ENCODE results near the gene GABRR2.
"Not testable (repeated sequence)": the region's sequence is repeated elsewhere in the genome, so short reads cannot be mapped to it uniquely, and the experiment has no call there.

Gene GABRR2

DNA sequence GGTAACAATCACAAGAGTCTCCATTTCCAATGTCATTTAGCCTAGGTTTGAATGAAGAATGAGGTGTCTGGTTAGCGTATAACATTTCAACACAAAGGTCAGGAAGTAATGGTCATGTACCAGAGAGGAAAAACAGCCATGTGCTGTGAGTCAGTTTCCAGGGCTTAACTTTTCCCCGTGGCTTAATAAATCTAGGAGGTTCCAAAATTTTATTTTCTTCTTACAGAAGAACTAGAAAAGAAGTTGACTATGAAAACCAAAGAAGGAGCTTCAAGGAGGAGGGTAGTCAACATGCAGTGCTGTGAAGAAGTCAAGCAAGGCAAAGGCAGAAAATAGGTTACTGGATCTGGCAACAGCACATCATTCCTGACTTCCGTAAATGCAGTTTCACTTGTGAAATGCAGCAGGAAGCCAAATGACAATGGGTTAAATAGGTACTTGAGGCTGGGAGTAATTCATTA is 8.4 kb upstream of the GABRR2 start:
- DNase-seq (ENCODE audit: low spot score), result no peak

DNA sequence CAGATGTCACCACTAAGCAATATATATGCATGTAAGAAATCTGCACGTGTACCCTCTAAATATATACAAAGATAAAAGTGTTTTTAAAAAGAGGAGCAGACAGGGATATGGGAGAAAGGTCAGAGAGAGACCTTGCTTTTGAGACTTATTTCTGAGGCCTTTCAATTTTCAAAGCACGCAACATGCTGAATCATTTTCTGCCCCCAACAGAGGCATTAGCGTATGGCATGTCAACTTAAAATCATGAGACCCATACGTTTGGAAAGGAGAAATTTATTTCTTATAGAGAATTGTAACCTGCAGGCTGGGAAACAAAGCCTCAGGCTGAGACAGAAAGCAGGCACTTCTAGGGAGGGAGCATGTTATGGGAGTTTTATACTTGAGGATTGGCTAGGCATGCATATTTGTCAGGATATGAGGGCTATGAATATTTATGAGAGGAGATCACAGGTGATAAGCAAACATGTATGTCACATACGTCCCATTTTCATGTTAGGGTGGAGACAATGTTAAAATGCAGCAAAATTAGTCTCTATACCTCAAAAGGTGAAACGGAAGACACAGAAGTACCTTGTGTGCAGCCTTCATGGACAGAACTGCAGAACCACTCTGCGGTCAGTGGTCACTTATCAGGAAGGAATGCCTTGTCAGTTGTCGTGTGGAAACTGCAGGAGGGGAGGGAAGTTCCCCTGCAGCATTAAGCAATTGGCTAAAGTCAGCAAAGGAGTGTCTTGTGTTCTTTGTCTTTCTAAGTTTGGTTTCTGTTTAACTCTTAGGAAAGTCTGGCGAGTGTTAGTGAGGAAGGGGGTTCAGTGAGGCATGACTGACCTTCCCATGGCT is 6.3 kb upstream of the GABRR2 start:
- DNase-seq (ENCODE audit: low spot score), result no peak

DNA sequence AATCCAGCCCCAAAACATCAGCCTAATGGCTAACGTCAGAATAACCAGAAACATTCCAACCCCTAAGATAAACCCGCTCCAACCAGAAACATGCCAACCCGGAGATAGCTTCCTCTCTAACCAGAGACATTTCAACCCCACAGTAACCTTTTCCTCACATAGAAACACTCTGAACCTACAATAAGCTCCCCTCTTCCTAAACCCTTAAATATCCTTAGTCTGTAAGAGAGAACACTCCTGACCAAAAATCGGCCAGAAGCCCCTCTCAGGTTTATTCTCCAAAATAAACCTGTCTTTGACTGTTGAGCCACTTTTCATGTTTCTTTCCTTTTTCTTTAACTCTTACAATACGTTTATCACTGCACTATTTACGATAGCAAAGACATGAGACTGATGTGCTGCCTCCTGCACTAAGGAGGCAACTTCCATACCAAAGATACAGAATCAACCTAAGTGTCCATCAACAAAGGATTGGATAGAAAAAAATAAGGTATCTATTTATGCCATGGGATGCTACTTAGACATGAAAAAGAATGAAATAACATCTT is 5.0 kb upstream of the GABRR2 start:
- DNase-seq (ENCODE audit: low spot score), result no peak

DNA sequence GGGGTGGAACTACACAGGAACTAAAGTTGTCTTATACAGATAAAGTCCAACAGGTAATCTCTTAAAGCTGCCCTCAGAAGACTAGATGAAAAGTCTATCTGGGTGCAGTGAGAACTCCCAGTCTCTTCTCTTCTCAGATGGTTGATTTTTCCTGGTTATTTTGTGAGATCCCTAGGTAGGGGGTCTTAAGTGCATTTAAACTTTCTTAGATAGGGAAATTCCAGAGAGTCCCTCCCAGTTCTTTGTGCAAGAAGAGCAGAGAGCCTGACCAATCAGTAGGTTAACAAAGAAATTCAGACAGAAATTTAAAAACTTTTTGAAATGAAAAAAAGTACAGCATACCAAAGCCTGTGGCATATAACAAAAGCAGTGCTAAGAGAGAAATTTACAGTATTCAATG is 2.0 kb upstream of the GABRR2 start:
- DNase-seq (ENCODE audit: low spot score), result no peak

DNA sequence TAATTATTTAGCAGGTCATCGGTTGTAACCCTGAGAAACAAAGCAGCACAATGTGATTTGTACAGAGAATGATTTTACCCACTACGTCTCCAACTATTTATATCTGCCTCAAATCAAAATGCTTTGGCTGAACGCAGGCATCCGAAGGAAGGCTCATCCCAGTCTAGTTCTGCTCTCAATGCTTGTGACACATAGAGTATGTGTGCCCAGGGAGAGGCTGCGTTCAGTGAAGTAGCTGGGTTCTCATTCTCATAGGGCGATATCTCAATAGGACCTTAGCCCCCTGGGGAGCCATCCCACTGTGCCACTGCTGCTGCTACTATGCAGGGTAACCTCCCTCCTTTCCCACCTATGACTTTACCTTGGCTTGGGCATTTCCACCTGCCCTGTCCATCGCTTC is 407 bp downstream of the GABRR2 start:
- no peak for DNase-seq (ENCODE audit: low spot score)

DNA sequence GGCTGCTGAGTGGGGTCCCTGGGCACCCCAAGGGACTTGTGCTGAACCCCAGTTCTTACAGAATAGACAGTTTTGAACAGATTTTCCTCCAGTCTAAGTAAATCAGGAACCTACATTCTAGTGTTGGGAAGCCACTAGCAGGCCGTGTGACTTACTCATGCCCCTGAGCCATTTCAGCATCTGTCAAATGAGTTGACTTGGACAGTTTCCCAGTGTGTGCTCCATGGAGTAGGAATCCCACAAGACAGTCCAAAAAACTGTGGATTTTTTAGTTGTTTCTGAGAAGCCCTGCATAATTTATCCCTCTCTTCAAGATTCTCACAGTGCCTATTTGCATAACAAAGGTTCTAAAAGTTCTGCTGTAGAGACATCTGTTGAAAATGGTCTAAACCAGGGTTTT is 2.1 kb downstream of the GABRR2 start:
- no peak for DNase-seq (ENCODE audit: low spot score)

DNA sequence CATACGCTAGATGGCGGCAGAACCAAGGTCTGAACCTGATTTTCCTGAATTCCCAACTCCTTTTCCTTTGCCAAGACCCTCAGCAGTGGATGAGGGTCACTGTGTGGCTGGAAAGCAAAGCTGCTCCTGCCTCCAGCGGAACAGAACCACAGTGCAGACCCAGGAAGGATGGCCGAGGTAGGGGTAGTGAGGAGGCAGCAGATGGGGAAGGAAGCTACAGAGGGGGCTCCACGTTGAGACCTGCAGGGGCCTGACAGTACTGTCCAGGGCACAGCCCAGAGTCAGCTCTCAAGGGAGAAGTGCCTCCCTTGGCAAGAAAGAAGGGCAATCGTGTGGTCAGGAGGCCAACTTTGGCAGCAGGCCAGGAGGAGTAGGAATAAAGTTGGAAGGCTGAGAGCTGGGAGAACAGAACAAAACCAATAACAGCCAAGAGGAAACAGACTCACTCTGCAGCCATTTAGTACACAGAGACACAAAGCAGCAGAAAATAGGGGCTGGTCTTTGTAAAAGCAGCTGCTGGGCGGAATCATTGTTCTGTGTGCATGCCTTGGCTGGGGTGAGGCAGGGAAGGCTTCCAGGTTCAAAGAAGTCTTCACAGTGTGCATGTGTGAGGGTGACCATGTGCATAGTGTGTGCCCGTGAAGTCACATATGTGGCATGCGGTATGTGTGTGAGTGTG is 3.1 kb downstream of the GABRR2 start:
- DNase-seq (ENCODE audit: low spot score), result no peak

DNA sequence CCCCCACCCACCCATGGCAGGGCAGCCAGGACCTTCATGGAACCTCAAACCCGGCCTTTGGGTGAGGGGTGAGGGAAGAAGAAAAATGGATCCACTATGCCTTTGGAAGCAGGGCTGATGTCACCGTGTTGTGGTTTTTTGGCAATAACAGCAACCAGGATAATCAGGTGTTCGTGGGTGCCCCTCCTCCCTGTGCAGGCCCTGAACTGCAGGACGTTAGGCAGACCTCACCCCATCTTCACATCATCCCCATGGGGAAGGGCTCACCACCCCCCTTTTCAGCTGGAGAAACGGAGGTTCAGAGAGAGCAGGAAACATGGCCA is 3.6 kb downstream of the GABRR2 start:
- no peak for DNase-seq (ENCODE audit: low spot score)

DNA sequence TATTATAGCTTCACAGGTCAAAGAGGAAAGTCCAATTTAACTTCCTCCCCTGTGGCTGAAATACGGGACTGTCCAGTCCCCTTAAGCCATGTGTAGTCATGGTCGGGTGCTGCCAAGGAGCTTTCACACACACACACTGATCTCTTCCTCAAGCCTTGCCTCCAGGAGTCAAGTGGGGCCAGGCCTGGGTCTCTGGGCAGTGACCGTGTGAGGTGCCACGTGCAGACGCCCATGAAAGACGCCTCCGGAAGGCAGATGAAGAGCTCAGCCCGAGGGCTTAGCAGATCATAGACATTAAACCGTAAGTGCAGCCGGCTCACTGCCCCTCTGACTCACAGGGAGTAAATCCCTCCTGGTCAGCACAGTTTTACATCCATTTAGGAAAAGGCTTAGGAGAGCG is 4.2 kb downstream of the GABRR2 start:
- DNase-seq (ENCODE audit: low spot score), result no peak

DNA sequence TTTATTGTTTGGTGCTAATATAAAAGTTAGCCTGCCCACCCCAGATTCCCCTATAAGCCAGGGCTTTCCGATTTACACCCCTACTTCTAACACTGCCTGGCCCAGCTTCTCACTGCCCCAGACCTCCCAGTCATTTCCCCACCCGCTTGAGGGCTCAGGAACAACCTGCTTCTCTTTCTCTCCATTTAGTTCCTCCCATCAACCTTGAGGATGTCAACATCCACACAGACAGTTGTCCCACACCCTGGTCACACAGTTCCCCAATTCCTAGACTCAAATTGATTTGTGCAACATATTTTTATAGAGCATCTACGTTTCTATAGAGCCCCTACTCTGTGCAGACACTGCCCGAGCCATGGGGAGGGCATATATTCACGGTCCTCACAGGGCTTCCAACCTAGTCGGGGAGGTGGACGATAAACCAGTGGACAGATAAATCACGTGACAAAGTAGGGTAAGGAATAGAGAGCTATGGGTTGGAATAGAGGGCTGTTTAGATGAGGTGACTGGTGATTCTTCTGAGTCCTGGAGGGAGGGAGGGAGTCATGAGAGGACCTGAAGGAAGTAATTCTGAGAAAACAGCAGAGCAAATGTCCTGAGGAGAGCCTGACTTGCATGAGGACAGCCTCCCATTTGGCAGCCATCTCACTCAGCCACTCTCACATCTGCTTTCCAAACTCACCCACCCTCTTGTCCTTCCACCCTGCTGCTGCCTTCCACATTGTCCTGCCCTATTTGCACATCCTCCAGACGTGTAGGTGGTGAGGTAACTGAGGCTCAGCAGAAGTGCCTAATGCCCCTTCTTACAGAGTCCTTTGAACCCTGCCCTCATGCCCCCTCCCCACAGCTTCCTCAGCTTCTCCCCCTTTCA is 6.3 kb downstream of the GABRR2 start:
- no peak for DNase-seq (ENCODE audit: low spot score)

DNA sequence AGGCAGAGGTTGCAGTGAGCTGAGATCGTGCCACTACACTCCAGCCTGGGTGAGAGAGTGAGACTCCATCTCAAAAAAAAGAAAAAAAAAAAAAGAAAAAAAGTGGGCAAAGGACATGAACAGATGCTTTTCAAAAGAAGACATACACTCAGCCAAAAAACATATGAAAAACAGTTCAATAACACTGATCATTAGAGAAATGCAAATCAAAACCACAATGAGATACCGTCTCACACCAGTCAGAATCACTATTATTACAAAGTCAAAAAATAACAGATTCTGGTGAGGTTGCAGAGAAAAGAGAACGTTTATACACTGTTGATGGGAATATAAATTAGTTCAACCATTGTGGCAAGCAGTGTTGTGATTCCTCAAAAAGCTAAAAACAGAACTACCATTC is 10.6 kb downstream of the GABRR2 start:
- DNase-seq (ENCODE audit: low spot score), result not testable (repeated sequence)

DNA sequence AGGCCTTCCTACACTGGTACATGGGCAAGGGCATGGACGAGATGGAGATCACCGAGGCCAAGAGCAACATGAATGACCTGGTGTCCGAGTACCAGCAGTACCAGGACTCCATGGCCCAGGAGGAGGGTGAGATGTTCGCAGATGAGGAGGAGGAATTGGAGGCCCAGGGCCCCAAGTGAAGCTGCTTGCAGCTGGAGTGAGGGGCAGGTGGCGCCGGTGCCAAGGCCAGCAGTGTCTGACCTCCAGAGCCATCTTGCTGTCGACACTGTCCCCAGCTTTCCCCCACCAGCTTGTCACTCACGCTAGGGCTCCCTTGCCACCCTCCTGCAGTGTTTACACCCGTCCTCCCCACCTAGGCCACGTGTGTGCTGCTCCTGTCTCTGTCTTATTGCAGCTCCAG is 12.2 kb downstream of the GABRR2 start:
- no peak for DNase-seq (ENCODE audit: low spot score)

DNA sequence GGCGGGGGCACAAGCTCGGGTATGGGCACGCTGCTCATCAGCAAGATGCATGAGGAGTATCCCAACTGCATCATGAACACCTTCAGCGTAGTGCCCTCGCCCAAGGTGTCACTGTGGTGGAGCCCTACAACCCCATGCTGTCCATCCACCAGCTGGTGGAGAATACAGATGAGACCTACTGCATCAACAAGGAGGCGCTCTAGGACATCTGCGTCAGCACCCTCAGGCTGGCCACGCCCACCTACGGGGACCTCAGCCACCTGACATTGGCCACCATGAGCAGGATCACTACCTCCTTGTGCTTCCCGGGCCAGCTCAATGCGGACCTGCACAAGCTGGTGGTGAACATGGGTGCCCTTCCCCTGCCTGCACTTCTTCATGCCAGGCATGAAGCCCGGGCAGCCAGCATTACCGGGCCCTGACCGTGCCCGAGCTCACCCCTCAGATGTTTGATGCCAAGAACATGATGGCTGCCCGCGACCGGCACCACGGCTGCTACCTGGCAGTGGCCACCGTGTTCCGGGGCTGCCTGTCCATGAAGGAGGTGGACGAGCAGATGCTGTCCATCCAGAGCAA is 12.8 kb downstream of the GABRR2 start:
- DNase-seq (ENCODE audit: low spot score), result no peak

DNA sequence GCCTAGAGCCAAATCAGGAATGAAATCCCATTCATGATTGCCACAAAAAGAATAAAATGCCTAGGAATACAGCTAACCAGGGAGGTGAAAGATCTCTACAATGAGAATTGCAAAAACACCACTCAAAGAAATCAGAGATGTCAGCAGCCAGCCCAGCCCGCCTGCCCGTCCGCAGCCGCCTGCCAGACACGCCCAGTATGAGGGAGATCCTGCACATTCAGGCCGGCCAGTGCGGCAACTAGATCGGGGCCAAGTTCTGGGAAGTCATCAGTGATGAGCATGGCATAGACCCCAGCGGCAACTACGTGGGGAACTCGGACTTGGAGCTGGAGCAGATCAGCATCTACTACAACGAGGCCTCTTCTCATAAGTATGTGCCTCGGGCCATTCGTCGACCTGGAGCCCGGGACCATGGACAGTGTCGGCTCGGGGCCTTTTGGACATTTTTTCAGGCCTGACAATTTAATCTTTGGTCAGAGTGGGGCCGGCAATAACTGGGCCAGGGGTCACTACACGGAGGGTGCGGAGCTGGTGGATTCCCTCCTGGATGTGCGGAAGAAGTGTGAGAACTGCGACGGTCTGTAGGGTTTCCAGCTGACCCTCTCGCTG is 13.4 kb downstream of the GABRR2 start:
- DNase-seq (ENCODE audit: low spot score), result no peak

DNA sequence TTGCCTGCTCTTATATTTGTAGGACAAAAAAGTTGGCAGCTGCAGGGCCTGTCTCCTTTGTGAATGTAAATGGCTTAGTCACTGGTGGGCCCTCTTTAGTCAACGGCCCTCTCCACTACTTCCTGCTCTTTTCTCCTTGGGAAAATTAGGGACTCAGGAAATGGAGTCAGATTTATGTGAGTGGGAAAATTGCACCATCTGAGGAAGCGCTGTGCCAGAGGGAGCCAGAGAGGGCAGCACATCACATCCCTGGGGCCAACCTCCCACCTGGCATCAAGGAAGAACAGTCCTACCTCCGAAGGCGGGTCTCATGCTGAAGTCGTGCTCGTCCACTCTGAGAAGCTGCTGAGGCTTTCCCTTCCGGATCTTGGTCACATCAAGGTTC is 15.6 kb downstream of the GABRR2 start:
- no peak for DNase-seq (ENCODE audit: low spot score)

DNA sequence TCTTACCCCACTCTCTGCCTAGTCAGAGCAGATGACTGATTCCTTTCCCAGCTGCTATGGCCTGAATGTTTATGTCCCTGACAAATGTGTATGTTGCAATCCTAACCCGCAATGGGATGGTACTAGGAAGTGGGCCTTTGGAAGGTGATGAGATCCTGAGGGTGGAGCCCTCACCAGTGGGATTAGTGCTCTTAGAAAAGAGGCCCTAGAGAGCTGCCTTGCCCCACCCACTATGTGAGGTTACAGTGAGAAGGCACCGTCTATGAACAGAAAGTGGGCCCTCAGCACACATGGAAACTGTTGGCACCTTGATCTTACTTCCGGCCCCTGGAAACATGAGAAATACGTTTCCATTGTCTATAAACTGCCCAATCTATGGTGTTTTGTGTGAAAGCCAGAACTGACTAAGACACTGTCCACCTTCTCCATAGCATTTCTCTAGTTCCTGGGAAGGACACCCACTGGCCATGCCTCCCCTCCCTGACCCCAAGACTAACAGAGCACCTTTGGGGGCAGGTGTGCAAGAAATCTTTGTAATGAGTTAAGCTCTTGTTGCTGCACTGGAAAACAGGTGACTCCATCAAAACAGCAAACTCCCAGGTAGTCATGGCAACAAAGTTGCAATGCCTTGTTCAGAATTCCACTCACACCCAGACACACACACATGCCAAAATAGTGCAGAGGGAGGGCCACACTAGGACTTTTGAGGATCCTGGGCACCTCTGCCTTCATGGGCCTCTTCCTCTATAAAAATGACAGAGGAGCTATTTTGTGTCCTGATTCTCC is 16.2 kb downstream of the GABRR2 start:
- DNase-seq (ENCODE audit: low spot score), result peak; percentile 29

DNA sequence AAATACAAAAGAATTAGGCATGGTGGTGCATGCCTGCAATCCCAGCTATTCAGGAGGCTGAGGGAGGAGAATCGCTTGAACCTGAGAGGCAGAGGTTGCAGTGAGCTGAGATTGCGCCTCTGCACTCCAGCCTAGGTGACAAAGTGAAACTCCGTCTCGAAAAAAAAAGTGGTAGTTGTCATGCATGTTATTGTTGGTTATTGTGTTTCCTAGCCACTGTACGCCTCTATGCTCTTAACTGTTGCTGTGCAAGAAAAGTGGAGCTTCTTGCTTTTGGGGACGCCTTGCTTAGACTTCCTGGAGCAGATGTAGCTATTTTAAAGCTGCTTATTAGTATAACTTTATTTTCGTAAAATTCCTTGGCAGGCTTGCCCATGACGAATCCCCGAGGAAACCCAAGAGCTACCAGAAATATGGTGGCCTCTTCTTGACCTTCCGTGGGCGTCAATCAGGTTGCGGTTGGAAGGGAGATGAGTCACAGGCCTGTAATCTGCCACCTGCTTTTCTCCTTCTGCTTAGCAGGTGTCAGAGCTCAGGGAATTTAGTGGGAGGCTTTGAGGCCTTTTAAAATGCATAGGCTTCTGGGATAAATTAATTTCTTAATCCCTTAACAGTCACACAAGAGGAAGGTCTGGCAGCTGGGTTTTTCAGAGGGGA is 17.3 kb downstream of the GABRR2 start:
- peak; percentile 53 for DNase-seq (ENCODE audit: low spot score)

DNA sequence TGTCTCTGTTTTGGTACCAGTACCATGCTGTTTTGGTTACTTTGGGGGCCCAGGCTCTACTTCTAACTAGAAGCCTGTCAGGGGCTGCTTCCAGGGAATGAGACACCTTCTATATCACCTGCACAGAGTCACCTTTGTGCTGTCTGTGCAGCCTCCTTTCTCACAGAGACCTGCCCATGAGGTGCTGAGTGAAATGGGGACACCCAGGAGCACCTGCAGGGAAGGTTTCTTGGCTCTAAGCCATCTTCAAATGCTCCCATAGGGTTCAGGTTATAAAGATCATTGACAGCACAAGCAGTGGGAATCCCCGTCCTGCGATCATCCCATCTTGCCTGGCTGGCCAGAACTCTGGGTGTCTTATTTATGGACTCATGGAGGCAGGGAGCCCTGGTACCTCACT is 19.1 kb downstream of the GABRR2 start:
- no peak for DNase-seq (ENCODE audit: low spot score)

DNA sequence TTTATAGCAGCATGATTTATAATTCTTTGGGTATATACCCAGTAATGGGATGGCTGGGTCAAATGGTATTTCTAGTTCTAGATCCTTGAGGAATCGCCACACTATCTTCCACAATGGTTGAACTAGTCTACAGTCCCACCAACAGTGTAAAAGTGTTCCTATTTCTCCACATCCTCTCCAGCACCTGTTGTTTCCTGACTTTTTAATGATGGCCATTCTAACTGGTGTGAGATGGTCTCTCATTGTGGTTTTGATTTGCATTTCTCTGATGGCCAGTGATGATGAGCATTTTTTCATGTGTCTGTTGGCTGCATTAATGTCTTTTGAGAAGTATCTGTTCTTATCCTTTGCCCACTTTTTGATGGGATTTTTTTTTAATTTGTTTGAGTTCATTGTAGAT is 20.0 kb downstream of the GABRR2 start:
- not testable (repeated sequence) for DNase-seq (ENCODE audit: low spot score)

DNA sequence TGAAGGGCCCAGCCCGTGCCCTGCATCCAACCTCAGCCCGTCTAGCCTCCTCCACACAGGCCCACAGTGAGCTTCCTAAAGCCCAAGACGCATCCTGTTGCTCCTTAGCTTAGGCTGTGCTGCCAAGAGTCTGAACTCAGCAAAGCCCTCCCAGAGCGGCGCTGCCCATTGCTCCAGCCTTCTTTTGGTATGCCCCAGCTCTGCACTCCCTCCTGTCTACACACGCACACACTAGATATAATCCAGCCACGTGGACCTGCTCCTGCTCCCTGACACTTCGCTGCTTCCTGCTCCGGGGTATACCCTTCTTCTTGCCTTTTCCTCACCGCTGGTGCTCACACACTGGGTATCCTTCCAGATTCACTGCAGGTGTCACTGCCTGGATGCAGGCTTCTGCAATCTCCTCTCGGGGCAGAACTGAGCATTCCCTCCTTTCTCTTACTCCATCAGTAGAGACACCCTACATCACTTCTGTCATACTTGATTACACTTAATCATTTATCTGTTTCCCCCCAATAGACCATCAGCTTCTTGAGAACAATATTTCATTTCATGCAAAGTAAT is 23.8 kb downstream of the GABRR2 start:
- DNase-seq (ENCODE audit: low spot score), result no peak

Measured in CD4-positive, alpha-beta T cell treated with Interleukin-6 at 100 ng/mL for 8 hours (primary cell).